HG03521 (cell line): Measurements from ENCODE around the gene ZNF66.
"Not testable (repeated sequence)": the region's sequence is repeated elsewhere in the genome, so short reads cannot be mapped to it uniquely, and the experiment has no call there.

Experiments
- ATAC-seq: cut with Tn5 transposase; IDR thresholded peaks from one replicate; pipeline ENCODE4 v1.9.1; 2021; ENCODE audit warnings: mild to moderate bottlenecking, moderate library complexity; ENCODE audit not compliant: unreplicated experiment

The ZNF66 gene

DNA sequence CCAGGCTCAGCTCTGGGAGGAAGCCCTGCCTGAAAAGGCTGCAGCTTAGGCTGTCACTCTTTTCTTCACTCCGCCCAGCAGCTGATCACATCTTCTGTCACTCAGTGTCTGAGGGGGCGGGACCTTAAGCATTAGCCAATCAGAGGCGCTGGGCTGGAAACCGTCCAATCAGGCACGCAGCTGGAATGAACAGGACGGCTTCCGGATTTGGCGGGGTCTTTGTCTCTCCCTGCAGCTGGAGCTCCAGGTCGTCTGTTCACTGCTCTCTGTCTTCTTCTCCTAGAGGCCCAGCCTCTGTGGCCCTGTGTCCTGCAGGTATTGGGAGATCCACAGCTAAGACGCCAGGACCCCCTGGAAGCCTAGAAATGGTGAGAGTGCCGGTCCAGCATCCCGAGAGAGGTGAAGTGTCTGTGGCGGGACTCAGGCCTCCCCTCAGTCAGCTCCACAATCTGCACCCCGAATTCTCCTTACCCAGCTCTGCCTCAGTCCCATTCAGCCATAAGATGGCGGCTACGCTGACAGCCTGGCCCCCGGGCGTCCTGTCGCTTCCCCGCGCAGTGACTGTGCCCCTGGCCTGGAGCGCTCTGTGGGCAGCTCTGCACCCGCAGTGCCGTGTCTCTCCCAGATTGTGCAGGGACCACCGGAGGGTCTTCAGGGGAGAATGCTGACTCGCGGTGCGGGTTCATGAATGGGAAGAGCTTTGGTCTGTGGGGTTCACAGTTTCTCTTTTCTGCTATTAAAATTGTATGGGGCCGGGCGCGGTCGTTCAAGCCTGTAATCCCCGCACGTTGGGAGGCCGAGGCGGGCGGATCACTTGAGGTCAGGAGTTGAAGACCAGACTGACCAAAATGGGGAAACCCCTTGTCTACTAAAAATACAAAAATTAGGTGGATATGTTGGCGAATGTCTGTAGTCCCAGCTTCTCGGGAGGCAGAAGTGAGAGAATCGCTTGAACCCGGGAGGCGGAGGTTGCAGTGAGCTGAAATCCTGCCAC is at the start of gene ZNF66:
Gene ZNF66 (plus strand): TSS at position 222 of the 994 bp plus-strand sequence. CDS start 144 bp downstream, at position 366.
- ATAC-seq, result peak; percentile 93

DNA sequence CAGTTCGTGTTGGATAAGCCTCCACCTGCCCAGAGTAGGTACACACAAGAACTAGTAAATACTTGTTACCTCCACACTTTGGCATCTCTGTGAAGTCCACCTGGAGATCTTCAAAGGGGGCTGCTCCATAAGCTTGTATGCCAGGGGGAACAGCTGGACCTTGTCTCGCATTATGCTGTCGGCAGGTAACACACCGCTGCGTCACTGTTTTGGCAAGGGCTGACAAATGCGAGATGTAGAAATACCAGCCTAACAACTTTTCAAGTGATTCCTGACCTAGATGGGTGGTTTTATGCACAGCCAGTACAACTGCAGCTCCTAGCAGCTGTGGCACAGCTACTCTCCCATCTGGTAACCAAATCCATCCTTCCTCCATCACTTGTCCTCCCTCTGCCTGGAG is 25.9 kb upstream of the ZNF66 start:
- ATAC-seq, result not testable (repeated sequence)

DNA sequence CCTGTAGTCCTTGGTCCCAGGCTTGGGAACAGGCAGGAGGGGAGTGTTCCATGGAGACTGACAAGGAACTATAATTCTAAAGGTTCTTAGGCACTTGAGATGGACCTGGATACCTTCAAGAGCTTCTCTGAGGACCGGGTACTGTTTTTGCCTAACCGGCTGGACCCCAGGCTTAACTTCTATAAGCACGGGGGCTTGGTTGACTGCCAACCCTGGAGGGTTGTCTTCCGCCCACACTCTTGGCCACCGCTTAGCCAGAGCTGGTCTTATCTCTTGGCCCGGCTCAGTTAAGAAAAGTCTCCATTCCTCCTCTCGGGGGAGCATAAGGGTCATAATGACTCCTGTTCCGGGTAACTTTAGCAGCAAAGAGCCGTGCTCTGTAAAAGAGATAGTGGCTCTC is 23.8 kb upstream of the ZNF66 start:
- not testable (repeated sequence) for ATAC-seq

DNA sequence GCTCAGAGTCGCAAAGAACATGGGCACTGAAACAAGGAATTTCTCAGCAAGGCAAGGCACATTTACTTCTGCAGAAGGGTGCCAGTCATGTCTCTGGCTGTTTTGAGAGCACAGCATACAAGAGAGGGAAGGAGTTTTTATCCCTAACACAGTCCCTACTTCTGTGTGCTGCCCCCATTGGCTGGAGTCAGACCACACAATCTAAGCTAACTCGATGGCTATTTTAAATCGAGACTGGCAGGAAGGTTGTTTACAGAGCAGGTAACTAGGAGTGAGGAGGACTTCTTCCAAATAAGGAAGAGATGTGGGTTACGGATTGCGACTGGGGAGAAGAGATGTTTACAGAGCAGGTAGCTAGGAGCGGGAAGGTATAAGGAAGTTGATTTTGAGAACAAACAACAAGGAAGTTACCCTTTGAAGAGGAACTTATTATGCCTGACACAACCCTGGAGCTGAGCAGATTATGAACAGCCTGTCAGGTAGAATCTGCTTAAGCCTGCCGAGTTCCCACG is 6.8 kb upstream of the ZNF66 start:
- ATAC-seq, result not testable (repeated sequence)

DNA sequence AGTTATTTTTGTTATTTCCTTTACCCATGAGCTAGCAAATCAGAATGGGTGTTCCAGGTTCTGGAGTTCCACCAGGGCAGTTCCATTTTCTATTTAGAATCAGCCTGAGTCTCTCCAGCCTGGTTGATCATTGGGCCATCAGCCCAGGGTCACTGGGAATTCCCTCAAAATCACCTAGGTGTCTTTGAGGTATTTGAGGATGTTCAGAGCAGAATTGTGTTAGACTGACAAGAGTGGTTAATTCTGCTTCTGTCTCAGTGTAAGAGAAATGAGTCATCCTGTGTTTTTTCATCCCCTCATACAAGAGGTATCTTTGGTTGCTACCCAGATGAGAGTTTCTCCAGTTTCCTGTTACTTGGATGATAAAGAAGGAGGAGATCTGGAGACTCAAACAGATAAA is 11.7 kb downstream of the ZNF66 start:
- no peak for ATAC-seq

DNA sequence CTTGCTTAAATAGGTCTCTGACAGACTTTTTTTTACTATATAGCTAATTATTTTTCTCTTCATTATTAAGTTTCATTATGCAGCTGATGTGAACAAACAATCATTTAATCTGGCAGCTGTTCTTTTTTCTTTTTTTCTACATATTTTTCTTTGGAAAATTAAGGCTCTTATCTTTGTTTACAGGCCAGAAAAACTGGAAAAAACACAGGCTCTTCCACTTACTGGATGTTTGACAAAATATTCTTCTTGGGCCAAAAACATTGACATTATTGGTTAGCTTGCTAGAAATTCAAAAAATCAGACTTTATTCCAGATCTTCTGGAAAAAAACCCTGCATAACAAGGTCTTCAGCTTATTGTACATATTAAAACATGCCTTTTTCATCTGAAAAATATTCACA is 15.7 kb downstream of the ZNF66 start:
- ATAC-seq, result no peak

DNA sequence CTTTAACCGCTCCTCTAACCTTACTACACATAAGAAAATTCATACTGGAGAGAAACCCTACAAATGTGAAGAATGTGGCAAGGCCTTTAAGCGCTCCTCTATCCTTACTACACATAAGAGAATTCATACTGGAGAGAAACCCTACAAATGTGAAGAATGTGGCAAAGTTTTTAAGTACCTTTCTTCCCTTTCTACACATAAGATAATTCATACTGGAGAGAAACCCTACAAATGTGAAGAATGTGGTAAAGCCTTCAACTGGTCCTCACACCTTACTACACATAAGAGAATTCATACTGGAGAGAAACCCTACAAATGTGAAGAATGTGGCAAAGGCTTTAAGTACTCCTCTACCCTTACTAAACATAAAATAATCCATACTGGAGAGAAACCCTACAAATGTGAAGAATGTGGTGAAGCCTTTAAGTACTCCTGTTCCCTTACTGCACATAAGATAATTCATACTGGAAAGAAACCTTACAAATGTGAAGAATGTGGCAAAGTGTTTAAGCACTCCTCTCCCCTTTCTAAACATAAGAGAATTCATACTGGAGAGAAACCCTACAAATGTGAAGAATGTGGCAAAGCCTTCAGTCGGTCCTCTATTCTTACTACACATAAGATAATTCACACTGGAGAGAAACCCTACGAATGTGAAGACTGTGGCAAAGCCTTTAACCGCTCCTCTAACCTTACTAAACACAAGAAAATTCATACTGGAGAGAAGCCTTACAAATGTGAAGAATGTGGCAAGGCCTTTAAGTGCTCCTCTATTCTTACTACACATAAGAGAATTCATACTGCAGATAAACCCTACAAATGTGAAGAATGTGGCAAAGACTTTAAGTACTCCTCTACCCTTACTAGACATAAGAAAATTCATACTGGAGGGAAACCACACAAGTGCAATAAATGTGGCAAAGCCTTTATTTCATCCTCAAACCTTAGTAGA is 30.5 kb downstream of the ZNF66 start:
- not testable (repeated sequence) for ATAC-seq

DNA sequence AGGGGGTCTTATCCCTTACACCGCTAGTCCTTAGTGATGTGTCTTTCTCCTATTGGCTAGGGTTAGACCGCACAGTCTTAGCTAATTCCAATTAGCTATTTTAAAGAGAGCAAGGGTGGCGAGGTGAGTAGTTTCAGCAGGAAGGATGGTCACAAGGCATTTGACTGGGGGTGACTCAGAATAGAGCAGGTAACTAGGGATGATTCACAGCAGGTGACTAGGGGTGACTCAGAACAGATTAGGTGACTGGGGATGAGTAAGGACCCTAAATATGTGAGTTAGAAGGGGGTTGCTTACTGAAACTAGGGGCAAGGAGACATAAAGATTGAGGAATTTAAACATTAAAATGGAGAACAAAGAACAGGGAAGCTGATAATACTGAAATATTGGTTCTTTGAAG is 64.3 kb downstream of the ZNF66 start:
- no peak for ATAC-seq
